ENCODE data around the gene HSPA1B. TPM values are rescaled to one million over a fixed set of nuclear protein-coding genes. Genes with fewer than 3 reads are reported as not detected.

Gene HSPA1B
- polyA plus RNA-seq, 2 of the 4 experiments (the other 2 are of a cell fraction), result 70.6 to 125 TPM

GRCh38 chr6:31842053-31842452, 14.5 kb downstream of the HSPA1B start:
- no peak for FAIRE-seq
- TF ChIP-seq CBX2 (IDR thresholded peaks at IDR 0.05; ENCODE audit: borderline replicate concordance, low read depth), result no peak
- no peak for TF ChIP-seq BCL3 (IDR thresholded peaks at IDR 0.05)
- no peak for TF ChIP-seq RCOR1 (IDR thresholded peaks at IDR 0.05; ENCODE audit: low read depth, low read length)
- no peak for TF ChIP-seq HDAC2 (IDR thresholded peaks at IDR 0.05)
- TF ChIP-seq CHD4 (IDR thresholded peaks at IDR 0.05; ENCODE audit: borderline replicate concordance), result no peak
- no peak for TF ChIP-seq E2F6 (IDR thresholded peaks at IDR 0.05; ENCODE audit: borderline replicate concordance, low read depth)
- Histone ChIP-seq H3K4me1 (peaks cover 20% of the 10 kb centered on the region; the same call in 2 of the 3 replicates), H3K4me2 (no peak overlapping the region), H3K27ac (no peak overlapping the region), H3K4me3 (no peak overlapping the region), H3K9me3 (no peaks in the 10 kb centered on the region)
- ATAC-seq, result no peak
- CTCF ChIA-PET, result no interaction called here
- POLR2A ChIA-PET, result interaction anchor here (1.4 kb wide), 1 partner anchor 21 kb away, joined by 3 read pairs; the partner anchor contains the start of gene NEU1
- 95% methylated on average over 9 of the region's 9 CpGs for WGBS (ENCODE audit: missing lambda C conversion rate)
- no peak for DNase-seq (ENCODE audit: low read depth in 1 of 2, low spot score in 1 of 2)

GRCh38 chr6:31844507-31844906, 17.0 kb downstream of the HSPA1B start:
- ChIA-PET CTCF (interaction anchor here (1.3 kb wide), 1 partner anchor 38 kb away, joined by 3 read pairs; the partner anchor contains the start of gene LSM2), POLR2A (no interaction called here)
- ATAC-seq (no peak; a peak in 1 of 6 replicates), DNase-seq (ENCODE audit: low read depth in 1 of 2, low spot score in 1 of 2) (no peak), FAIRE-seq (no peak)
- 97% methylated on average over 3 of the region's 3 CpGs for WGBS (ENCODE audit: missing lambda C conversion rate)
- Histone ChIP-seq H3K27ac (no peak overlapping the region), H3K4me2 (no peak overlapping the region), H3K4me1 (peaks cover under 1% of the 10 kb centered on the region; the same call in 1 of the 3 replicates), H3K9me3 (no peaks in the 10 kb centered on the region), H3K4me3 (no peak overlapping the region)
- TF ChIP-seq USF2 (IDR thresholded peaks at IDR 0.05) (no peak), CEBPB (IDR thresholded peaks at IDR 0.05) (no peak), ZSCAN20 (CRISPR knock-in tag; IDR thresholded peaks at IDR 0.05) (no peak), PHF8 (IDR thresholded peaks at IDR 0.05; ENCODE audit: borderline replicate concordance, low read depth) (no peak), TP53 (CRISPR knock-in tag; IDR thresholded peaks at IDR 0.05) (no peak), CHD2 (IDR thresholded peaks at IDR 0.05; ENCODE audit: low read length, partially characterized antibody) (no peak), SREBF2 (IDR thresholded peaks at IDR 0.05) (no peak)

GRCh38 chr6:31847276-31847978, 19.9 kb downstream of the HSPA1B start:
- no peak overlapping the region for H3K27ac ChIP-seq
- no peak for FAIRE-seq

More at GRCh38 chr6:31847276-31847978, 19.9 kb downstream of the HSPA1B start:
- Histone ChIP-seq H3K9me3 (no peaks in the 10 kb centered on the region), H3K4me3 (no peak overlapping the region), H3K4me1 (peaks cover 11% of the 10 kb centered on the region; the same call in 1 of the 3 replicates), H3K4me2 (no peak overlapping the region)
- ATAC-seq (no peak), DNase-seq (ENCODE audit: low read depth in 1 of 2, low spot score in 1 of 2) (no peak)
- CTCF ChIA-PET, result interaction anchor here (0.7 kb wide), 1 partner anchor 124 kb away, joined by 3 read pairs; the partner anchor contains the start of gene DXO
- WGBS (ENCODE audit: missing lambda C conversion rate), result 69% methylated on average over 2 of the region's 2 CpGs
- TF ChIP-seq MAFK (IDR thresholded peaks at IDR 0.05; ENCODE audit: partially characterized antibody) (no peak), EP300 (IDR thresholded peaks at IDR 0.05) (no peak), RAD21 (conservative IDR thresholded peaks at IDR 0.05 in 1 of 2, IDR thresholded peaks at IDR 0.05 in 1 of 2) (no peak), USF2 (IDR thresholded peaks at IDR 0.05) (no peak), HDAC2 (IDR thresholded peaks at IDR 0.05) (no peak), ESRRA (IDR thresholded peaks at IDR 0.05; ENCODE audit: borderline replicate concordance, low read length) (no peak), EHF (CRISPR knock-in tag; IDR thresholded peaks at IDR 0.05) (no peak), RARB (CRISPR knock-in tag; IDR thresholded peaks at IDR 0.05) (no peak), TFCP2L1 (CRISPR knock-in tag; IDR thresholded peaks at IDR 0.05) (no peak), ATOH8 (CRISPR knock-in tag; IDR thresholded peaks at IDR 0.05; ENCODE audit: low read depth) (no peak), REST (IDR thresholded peaks at IDR 0.05) (no peak)
- POLR2A ChIA-PET, result no interaction called here

Measured in A549 (cell line).